HG03159 (cell line): ENCODE data around the gene FGD5.

Experiments
- ATAC-seq: cut with Tn5 transposase; IDR thresholded peaks from one replicate; pipeline ENCODE4 v1.9.1; 2021; ENCODE audit warnings: mild to moderate bottlenecking, moderate library complexity; ENCODE audit not compliant: unreplicated experiment

The FGD5 gene

DNA sequence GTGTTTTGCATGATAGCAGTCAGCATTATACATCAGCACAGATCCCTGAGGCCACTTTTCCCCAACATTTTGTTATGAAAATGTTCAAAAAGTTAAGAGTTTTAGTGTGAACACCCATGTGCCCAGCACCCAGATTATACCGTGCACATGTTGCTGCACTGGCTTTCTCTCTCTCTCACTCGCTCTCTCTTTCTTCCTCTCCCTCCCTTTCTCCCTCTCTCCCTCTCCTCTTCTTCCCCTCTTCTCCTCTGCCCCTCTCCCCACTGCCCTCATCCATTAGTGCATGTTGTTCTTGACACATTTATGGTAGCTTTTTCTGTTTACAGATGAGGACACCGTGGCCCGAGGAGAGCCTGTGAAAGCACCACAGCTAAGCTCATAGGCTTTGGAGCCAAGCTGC lies 7.3 kb downstream of the FGD5 start:
- ATAC-seq, result no peak

DNA sequence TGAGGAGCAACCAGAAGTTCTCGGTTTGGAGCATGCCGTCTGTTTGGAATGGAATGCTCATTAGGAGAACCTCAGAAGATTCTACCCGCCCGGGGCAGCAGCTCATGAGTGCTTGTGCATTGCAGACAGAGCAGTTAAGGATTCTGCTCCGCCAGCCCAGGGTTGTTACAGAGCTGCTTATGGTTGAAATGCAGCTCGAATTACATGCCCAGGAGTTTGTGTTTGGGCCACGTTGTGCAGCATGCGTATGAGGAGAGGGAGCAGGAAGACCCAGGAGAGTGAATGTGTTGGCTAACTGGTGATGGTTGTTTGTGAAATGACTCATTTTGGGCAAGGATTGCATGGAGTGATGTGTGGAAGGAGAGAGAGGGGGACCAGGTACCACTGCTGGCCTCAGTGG lies 9.0 kb downstream of the FGD5 start:
- ATAC-seq, result no peak

DNA sequence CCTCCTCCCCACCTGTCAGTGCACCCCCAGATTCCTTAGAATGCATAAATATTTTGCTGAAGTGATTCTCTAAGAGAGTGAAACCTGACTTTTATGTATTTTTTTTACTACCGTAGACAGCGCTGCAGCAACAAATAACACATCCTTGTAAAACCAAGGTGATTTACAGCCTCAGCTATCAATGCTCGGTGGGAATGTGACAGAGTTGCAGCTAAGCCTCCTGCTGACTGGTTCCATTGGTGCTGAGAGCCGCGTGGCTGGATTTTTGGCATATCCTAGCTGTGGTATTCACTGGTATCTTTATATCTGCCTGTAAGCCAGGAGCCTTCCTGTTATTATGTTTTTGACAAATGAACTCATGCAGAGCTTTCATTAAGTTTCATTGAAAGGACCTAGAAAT lies 11.0 kb downstream of the FGD5 start:
- no peak for ATAC-seq

DNA sequence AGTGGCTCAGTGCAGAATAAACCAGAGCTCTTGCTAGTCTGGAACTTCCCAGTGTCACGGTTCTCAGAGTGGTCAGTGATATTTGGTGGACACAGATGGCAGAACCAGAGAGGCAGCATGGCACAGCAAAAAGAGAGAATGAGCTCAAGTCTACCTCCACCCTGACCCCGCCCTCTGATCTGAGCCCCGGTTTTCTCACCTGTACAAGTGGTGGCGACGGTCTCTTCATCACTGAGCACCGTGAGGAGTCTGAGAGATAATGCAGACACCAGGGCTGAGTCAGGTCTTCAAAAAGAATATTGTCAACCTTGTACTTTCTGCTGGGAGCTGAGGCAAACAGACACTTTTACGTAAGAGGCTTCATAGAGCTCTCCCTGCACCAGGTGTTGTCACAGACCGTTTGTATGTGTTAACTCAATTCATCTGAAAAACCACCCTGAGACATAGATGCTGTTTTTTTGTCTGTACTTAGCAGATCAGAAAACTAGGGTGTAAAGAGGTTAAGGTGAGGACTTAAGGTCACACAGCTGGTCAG lies 13.2 kb downstream of the FGD5 start:
- ATAC-seq, result no peak

DNA sequence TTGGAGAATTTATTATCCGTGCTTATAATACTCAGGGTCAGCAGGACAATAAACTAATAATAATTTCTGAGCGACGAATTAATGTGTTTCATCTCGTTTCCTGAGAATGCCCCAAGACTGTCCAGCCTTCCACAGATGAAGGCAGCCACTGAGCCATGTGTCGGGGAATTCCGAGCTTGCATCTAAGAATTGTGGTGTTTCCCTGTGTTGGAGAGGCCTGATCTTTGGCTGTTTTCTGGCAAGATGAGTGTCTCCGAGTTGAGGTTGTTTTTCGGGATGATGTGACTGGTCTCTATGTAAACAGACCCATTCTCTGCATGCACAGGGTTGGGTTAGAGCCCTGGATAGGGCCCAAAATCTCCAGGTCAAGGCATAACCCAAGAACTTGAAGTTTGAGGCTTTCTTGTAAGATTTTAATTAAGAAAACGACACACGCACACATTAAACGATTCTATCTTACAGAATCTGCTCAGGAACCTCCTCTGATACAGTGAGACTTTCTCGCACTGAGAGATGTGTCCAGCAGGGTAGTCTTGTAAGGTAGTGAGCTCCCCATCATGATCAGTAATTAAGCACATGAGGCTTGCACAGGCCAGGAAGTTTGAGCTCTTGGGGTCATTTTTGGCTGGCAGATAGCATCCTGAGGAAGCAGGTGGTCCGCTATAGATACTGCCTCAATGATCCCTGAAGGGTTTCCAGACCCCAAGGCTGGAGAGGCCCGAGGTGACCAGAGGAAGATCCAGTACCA lies 14.4 kb downstream of the FGD5 start:
- ATAC-seq, result no peak

DNA sequence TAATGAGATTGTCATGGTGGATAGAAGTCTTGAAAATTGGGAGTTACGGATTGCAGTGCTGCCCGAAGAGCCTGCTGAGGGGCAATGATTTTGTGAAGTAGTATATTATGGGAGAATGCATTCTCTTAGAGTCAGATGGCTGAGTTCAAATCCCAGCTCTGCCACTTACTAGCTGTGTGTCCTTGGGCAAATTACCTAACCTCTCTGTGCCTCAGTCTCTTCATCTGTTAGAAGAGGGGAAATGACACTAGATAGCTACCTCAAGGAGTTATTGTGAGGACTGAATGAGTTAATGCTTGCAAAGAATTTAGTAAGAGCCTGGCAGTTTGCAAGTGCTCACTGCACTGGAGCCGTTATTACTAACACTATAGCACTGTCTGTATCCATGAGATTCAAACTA lies 15.4 kb downstream of the FGD5 start:
- ATAC-seq, result no peak

DNA sequence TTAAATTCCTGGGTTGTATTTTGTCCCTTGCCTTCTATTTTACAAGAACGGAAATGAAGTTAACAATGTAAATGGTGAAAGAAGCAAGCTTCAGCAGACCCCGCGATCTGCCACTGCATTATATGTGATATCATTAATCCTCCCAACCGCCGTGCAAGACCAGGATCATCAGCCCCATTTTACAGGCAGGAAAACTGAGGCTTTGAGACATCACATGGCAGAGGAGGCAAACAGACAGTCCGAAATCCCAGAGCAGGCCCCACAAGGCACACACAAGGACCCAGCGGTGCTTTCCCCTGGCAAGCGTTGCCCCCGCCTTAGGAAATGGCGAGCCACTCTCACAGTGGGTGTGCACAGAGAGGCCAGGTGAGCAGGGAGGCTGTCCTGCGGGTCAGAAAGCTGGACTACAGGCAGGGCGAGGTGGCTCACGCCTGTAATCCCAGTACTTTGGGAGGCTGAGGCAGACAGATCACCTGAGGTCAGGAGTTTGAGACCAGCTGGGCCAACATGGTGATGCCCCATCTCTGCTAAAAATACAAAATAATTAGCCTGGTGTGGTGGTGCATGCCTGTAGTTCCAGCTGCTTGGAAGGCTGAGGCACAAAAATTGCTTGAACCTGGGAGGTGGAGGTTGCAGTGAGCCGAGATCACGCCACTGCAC lies 16.2 kb downstream of the FGD5 start:
- ATAC-seq, result no peak

DNA sequence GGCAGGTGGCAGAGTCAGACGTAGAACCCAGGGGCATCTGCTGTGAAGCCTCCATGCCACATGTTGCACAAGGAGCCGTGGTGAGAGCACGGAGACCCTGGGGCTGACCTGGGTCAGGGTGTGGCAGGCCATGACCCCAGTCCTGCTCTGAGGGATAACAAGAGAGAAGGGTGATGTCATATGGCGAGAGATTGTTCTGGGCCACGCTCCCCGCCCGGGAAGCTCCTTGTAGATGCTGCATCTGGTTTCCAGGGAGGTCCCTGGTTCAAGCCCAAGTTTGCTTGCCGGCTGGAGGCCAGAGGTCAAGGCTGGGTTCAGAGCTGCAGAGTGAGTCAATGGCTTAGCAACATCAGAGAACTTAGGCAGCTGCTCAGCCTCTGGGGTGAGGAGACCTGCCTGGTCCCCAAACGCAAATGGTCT lies 17.3 kb downstream of the FGD5 start:
- no peak for ATAC-seq

DNA sequence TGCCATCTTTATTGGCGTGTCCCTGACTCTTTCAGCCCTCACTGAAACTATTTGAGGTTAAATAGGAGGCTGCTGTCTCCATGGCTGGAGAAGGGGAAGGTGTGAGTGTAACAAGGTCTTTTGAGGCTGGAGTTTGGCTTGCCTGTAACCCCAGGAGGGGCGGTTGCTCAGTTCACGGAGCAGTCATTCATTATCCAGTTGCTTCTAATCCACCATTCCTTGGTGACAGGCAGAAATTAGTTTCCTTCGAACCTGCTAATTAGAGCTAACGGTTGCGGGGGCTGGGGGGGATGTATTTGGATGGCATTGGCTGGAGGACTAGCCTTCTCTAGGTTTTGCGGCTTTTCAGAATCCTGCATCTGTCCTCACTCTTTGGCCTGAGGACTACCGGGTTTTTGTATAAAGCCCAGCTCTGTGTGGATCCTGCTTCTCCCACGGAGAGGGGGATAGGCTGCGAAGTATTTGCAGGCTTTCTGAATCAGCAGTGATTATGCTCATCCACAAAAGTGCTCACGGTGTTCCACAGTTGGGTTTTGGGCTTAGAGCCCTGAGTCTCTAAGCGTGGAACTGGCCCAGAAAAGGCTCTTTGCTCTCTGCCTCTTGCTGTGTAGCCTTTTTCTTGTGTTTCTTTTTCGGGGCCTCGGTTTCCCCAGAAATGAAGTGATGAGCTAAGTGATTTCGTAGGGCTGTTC lies 18.6 kb downstream of the FGD5 start:
- ATAC-seq, result no peak

DNA sequence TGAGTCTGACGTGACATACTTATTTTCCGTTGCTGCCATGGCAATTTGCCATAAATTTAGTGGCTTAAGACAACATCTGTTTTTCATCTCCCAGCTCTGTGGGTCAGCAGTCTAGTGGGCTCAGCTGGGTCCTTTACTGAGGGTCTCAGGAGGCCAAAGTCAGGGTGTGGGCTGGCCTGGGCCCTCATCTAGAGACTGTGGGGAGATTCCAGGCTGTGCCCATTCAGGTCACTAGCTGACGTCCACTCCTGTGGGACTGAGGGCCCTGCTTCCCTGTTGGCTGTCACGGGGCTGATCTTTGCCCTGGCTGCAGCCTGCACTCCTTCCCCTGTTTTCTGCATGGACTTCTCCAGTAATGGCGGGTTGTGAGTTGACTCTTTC lies 19.1 kb downstream of the FGD5 start:
- no peak for ATAC-seq

DNA sequence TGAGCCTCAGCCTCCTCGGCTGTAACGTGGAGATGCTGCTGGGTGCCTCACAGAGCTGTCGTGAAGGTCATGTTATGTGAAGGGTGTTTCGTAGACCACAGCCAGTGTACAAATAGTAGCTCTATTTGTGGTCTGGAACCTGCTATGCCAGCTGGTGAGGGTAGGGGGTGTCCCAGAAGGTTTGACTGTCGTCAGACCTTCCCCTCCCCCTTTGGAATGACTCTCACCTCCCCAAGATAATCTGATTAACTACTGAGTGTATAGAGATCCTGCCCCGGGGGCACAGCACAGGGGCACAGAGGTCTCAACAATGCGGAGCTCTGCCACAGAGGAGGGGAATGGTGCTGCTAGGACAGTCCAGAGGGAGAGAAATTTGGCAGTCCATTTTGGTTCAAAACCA lies 20.5 kb downstream of the FGD5 start:
- no peak for ATAC-seq

DNA sequence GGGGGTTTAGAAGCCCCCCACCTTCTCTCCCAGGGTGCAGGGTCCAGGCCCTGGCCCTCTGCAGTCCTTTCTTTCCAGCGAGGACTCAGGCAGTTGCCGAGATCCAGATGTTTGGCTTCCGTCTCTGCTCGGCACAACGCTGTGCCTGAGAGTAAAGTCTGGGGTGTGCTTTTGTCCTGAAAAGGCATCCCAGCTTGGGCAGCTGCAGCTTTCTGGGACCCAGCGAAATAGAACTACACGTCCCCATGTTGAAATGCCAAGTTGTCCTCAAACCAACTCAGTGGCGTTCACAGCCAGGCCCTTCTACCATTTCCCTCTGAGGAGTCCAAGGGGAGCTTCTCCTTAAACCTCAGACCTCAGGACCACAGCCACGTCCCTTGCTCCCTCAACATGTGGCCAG lies 23.1 kb downstream of the FGD5 start:
- no peak for ATAC-seq

DNA sequence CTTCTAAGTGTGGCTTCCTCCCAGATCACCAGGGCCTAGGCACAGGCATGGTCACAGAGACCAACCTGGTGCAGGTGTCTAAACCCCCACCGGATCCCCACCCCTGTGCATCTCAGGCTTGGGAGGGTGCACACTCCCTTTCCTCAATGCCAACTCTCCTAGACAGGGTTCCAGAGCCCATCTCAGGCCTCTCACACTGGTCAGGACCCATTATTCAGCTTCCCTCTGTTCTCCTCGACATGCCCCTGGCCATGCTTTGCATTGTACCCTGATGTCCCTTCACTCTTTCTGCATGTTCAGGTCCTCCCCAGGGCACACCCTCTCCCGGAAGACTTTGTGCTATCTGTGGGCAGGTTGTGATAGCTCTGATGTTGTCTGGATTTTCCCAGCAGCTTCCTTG lies 23.5 kb downstream of the FGD5 start:
- ATAC-seq, result no peak

DNA sequence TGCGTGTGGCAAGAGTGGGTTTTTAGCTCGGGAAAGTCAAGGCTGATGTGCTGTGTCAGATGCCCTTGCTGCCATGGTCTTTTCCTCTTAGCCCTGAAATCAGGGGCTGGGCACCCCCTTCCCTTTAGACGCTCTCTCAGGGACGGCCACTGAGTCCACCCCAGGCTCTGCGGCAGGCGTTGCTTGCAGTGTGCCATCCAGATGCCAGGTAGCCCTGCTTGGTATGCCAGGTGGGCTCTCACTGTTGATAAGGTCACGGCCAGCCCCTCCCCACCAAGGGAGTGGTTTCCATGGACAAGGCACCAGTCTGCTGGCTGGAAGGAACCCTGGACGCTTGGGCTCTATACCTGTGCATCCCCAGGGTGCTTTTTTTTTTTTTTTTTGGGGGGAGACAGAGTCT lies 24.6 kb downstream of the FGD5 start:
- ATAC-seq, result no peak

DNA sequence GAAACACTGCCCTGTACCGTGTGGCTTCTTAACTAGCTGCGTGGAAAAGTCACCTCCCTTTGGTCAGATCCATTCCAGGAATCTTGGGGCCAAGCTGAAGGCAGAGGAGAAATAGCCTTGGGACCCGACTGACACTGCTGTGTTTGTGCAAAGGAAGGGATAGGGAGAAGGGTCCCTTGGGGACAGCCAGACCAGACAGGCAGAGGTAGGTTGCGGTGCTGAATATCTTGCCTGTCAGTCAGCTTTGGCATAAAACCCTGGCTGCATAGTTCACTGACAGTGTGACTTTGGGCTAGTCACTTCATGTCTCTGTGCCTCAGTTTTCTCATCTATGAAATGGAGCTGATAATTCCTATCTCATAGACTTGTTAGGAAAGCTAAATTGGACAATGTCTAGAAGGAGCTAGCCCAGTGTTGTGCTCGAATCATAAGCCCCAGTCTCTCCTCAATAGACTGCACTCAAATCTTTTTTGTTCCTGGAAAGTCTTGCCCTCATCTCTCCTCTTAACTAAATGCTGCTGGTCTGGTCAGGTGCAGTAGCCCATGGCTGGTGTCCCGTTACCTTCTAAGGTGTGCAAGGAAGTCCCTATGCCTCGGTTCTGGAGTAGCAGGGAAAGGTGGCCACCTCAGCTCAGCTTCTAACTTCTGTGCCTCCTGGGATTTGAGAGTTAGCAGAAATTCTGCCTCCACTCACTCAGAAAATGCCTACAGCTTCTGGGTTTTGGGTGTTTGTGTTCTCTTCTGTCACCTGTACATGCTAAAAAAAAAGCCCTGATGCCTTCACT lies 25.8 kb downstream of the FGD5 start:
- ATAC-seq, result no peak

DNA sequence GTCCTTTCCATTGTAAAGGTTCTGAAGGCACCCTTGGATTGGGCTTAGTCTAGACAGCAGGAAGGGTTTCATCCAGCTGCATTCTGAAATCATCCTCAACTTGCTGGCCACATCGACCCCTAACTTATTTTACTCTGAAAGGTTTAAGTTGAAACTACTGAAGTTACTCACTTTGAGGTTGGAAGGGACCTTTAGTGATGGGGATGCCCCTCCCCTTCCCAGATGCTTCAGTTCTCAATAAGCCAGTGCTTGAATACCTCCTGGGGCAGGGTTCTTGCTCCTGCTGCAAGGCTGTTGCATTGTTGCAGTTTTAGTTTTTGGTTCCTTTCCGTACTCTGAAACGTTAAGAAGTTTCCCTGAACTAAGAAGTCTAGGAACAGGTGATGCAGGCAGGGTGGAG lies 26.4 kb downstream of the FGD5 start:
- ATAC-seq, result no peak

DNA sequence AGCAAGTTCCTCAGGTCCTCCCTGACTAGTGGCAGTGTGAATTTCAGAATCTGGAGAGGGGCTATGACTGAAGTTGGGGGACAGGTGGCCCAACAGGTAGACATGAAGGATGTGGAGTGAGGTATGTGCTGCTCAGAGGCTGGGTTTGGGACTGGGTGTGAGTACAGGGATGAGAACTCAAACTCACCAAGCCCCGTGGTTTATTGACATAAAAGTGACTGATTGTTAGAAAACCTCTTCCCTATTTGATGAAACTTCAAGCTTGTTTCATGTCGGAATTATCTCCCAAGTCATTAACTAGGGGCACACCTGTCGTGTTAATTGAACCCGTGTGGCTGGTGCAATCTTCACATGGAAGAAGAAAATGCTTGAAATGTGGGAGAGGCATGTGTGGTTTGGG lies 27.1 kb downstream of the FGD5 start:
- ATAC-seq, result no peak

DNA sequence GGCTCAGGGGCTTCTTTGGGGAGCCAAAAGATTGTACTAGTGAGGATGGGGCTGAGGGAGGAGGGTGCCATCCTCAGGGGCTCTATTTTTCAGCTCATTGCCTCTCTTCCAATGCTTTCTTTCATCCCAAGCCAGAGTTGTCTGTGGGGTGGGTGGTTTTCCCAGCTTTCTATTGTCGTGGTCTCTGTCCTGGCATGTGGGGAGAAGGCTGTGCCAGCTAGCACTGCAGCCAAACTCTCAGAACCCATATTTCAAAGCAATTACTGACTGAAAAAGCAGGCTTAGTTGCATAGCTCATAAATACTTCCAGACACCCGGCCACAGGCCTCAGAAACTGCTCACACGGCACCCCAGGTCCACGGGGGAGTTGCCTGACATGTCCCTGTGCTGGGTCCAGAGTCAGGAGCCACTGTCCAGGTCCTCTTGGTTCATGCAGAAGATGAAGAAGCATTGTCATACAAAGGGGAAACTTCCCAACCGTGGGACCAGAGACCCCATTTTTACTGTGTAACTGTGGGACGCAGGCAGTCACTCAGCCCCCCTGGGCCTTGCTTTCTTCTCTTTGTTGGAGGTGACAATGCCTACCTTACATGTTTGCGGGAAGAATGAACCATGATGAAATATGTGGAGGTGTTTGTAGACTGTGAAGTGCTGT lies 27.6 kb downstream of the FGD5 start:
- ATAC-seq, result no peak

DNA sequence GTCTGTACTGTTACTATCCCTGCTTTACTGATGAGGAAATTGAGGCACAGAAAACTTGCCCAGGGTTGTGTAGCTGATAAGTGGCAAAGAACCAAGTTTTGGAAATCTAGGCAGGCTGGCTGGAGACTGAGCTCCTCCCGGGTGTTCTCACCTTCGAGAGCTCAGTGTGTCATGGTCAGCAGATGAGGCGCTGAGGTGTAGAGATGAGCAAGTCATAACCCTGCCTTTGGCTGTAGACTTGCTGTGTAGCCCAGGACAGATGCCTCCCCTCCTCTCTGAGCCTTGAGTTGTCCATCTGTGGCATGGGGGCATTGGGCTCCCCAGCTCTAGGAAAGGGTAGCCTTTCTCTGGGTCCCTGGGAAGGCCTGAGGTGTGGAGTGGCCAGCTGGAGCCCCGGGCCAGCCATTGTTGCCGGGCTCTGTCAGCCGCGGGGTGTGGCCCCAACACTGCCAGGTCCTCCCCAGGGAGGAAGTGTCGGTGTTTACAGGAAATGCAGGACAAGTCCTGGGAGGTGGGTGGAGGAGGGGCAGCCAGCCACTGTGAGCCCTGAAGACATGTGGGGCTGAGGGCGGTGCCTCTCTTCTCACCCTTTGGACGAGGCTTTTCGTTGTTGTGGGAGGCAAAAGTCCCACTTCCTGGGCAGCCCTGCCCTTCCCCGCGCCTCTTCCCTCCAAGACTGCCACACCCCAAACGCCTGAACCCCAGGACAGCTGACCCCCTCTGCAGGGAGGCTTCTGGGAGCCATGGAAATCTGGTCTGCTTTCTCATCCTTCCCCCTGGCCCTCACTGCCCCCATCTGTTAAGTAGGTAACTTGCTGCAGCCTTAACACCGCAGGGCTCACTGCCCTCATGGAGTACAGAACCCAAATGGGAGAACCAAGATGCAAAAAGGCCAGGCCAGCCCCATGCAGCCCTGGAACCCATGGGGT lies 29.1 kb downstream of the FGD5 start:
- no peak for ATAC-seq

DNA sequence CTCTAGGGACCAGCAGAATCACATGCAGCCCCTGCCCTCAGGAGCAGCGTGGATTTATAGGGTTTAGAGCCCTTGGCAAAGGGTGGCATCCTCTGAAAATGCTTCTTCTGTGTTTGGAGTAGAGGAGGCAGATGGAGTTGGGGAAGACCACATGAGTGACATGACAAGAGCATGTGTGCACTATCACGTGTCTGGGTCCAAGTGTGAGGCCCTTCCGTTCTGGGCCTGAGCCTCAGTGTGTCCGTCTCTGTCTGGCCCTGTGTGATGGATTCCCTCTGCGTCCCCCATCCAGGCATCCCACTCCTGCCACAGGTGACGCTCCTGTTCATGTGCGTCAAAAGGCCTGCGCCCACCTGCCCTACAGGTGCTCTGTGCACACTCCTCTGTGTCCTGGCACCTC lies 30.1 kb downstream of the FGD5 start:
- ATAC-seq, result no peak
